Measurements from ENCODE around the gene NRF1. TPM values are rescaled to one million over a fixed set of nuclear protein-coding genes. Genes with fewer than 3 reads are reported as not detected.
"Not testable (repeated sequence)": the region's sequence is repeated elsewhere in the genome, so short reads cannot be mapped to it uniquely, and the experiment has no call there.

NRF1 gene
- total and polyA plus RNA-seq, 2 of the 13 experiments (the other 11 are each of a cell fraction or from before 2014, with no cell fraction given) = 9.3 to 10.1 TPM

DNA sequence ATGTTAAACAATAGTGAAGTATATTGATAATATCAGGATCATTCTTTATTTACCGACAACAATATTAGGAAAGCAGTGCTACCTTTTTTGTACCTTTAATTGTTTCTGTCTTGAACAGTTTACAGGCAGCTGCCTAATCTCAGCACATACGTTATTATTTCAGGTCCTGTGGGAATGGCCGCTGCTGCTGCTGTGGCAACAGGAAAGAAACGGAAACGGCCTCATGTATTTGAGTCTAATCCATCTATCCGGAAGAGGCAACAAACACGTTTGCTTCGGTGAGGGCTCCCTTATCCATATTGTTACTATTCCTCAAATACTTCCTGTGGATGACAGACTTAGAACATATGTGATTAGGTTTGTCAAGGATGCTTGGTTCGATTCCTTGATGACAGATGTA is 59.7 kb downstream of the NRF1 start:
- CTCF ChIA-PET (ENCODE audit: low intra/inter-chr PET ratio, low total read pairs) = no interaction called here
- 97% methylated on average over 9 of the region's 9 CpGs for WGBS (ENCODE audit: low lambda C conversion rate)
- Histone ChIP-seq H3K27ac (ENCODE audit: extremely low read length, insufficient read depth, low read length) (no peak overlapping the region), H3K36me3 (replicated peaks in 1 of 2; ENCODE audit: control insufficient read depth in 1 of 2, insufficient read depth in 2 of 2, low read length in 2 of 2) (peaks cover 2 to 31% of the 10 kb centered on the region in 2 experiments; a peak in 3 of 5 replicates), H2AFZ (ENCODE audit: low read length) (no peak overlapping the region), H3K9ac (ENCODE audit: insufficient read depth, low read depth, low read length) (no peak overlapping the region), H3K27me3 (ENCODE audit: control insufficient read depth in 1 of 2, insufficient read depth in 2 of 2, low read length in 2 of 2) (no peaks in the 10 kb centered on the region), H3K4me3 (replicated peaks in 1 of 3; ENCODE audit: insufficient read depth in 1 of 3, low read depth in 2 of 3, low read length in 3 of 3) (no peak overlapping the region), H3K4me2 (ENCODE audit: low read depth, low read length) (no peak overlapping the region), H3K4me1 (ENCODE audit: insufficient read depth, low read length) (no peaks in the 10 kb centered on the region), H3K9me3 (ENCODE audit: low read length) (no peaks in the 10 kb centered on the region), H4K20me1 (ENCODE audit: insufficient read depth, low read length) (no peaks in the 10 kb centered on the region), H3K79me2 (ENCODE audit: insufficient read depth, low read length) (no peaks in the 10 kb centered on the region)
- in situ Hi-C loops (cut with HindIII; ENCODE audit: extremely low pct_ligation_motif_present, low pct_unique_long_range_greater_than_20kb) (no loop called here), intact Hi-C loops (cut with micrococcal nuclease; ENCODE audit: unreplicated experiment) (no loop called here)
- POLR2A ChIA-PET = no interaction called here
- FAIRE-seq (no peak), DNase-seq (ENCODE audit: low spot score) (no peak), ATAC-seq (no peak)
- BruUV-seq (replicated peaks) = no TSS peak
- TF ChIP-seq SRF (IDR thresholded peaks at IDR 0.05; ENCODE audit: low read depth, low read length) (no peak), KDM4B (CRISPR knock-in tag; IDR thresholded peaks at IDR 0.05) (no peak), ZFP1 (CRISPR knock-in tag; IDR thresholded peaks at IDR 0.05) (no peak), RFX1 (IDR thresholded peaks at IDR 0.05) (no peak), ZNF720 (CRISPR knock-in tag; IDR thresholded peaks at IDR 0.05) (no peak), MIER3 (CRISPR knock-in tag; IDR thresholded peaks at IDR 0.05; ENCODE audit: borderline replicate concordance) (no peak)

DNA sequence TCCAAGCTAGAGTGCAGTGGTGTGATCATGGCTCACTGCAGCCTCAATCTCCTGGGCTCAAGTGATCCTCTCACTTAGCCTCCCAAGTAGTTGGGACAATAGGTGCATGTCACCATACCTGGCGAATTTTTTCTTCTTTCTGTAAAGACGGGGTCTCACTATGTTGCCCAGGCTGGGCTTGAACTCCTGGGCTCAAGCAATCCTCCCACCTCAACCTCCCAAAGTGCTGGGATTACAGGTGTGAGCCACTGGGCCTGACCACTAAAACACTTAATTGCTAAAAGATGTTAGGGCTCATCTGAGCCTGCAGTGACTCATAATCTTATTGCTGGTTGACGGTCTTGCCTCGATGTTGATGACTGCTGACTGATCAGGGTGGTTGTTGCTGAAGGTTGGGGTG is 63.0 kb downstream of the NRF1 start:
- FAIRE-seq; H4K20me1 ChIP-seq (ENCODE audit: insufficient read depth, low read length); BruUV-seq (replicated peaks); H3K9ac ChIP-seq (ENCODE audit: insufficient read depth, low read depth, low read length); H3K9me3 ChIP-seq (ENCODE audit: low read length); H2AFZ ChIP-seq (ENCODE audit: low read length); DNase-seq (ENCODE audit: low spot score); ATAC-seq; H3K4me3 ChIP-seq (replicated peaks in 1 of 3; ENCODE audit: insufficient read depth in 1 of 3, low read depth in 2 of 3, low read length in 3 of 3); H3K27me3 ChIP-seq (ENCODE audit: control insufficient read depth in 1 of 2, insufficient read depth in 2 of 2, low read length in 2 of 2); H3K4me2 ChIP-seq (ENCODE audit: low read depth, low read length); in situ Hi-C loops (cut with HindIII; ENCODE audit: extremely low pct_ligation_motif_present, low pct_unique_long_range_greater_than_20kb); H3K79me2 ChIP-seq (ENCODE audit: insufficient read depth, low read length); CTCF ChIA-PET (ENCODE audit: low intra/inter-chr PET ratio, low total read pairs); H3K4me1 ChIP-seq (ENCODE audit: insufficient read depth, low read length); H3K27ac ChIP-seq (ENCODE audit: extremely low read length, insufficient read depth, low read length); POLR2A ChIA-PET; intact Hi-C loops (cut with micrococcal nuclease; ENCODE audit: unreplicated experiment): not testable (repeated sequence)
- peaks cover 3 to 46% of the 10 kb centered on the region in 2 experiments for H3K36me3 ChIP-seq (replicated peaks in 1 of 2; ENCODE audit: control insufficient read depth in 1 of 2, insufficient read depth in 2 of 2, low read length in 2 of 2)
- 96% methylated on average over 4 of the region's 4 CpGs for WGBS (ENCODE audit: low lambda C conversion rate)
